ENCODE measurements around the gene ERF.

- TF ChIP-seq CTCF (conservative IDR thresholded peaks at IDR 0.05) (no peak), ZFX (IDR thresholded peaks at IDR 0.05) (no peak)
Measured at GRCh38 chr19:42246922-42247639, 7.8 kb downstream of the ERF start.
